ENCODE measurements around the gene MAN1A2.

The MAN1A2 gene

DNA sequence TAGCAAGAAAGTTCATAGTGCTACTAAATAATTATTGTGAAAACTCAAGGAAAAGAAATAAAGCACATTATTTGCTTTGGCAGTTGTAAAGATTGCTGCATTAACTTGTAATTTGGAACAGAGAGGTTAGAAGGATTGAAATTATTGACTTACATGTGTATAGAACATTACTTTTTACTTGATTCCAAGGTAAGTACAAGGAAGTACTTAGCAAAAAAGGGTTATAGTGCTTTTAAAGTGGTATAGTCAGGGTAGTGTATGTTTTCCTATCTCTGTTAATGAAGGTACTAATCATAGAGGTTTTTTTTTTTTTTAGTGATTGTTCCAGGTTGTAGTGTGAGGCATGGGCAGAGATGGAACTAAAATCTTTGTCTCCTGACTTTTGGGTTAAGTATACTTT lies 29.4 kb downstream of the MAN1A2 start:
- Histone ChIP-seq H3K9ac (ENCODE audit: low read depth, low read length) (no peak overlapping the region), H3K4me2 (ENCODE audit: insufficient read depth, low read length) (no peak overlapping the region), H2AFZ (ENCODE audit: low read depth, low read length) (no peak overlapping the region), H4K20me1 (ENCODE audit: insufficient read depth, low read length) (peaks cover 4% of the 10 kb centered on the region; the same call in 1 of the 2 replicates), H3K4me3 (ENCODE audit: low read depth in 1 of 2, low read length in 2 of 2) (no peak overlapping the region), H3K36me3 (ENCODE audit: insufficient read depth, low read length) (no peaks in the 10 kb centered on the region), H3K4me1 (ENCODE audit: insufficient read depth, low read length) (no peaks in the 10 kb centered on the region), H3K9me3 (ENCODE audit: insufficient read depth, low read length, severe bottlenecking) (no peaks in the 10 kb centered on the region), H3K27me3 (ENCODE audit: insufficient read depth, low read length, poor library complexity) (no peaks in the 10 kb centered on the region), H3K79me2 (ENCODE audit: insufficient read depth, low read length) (peaks cover 63% of the 10 kb centered on the region), H3K27ac (ENCODE audit: low read length) (no peak overlapping the region)
- DNase-seq = no peak
- no peak for ATAC-seq (ENCODE audit: insufficient read depth, low read depth)
- TF ChIP-seq, protein P1, sequence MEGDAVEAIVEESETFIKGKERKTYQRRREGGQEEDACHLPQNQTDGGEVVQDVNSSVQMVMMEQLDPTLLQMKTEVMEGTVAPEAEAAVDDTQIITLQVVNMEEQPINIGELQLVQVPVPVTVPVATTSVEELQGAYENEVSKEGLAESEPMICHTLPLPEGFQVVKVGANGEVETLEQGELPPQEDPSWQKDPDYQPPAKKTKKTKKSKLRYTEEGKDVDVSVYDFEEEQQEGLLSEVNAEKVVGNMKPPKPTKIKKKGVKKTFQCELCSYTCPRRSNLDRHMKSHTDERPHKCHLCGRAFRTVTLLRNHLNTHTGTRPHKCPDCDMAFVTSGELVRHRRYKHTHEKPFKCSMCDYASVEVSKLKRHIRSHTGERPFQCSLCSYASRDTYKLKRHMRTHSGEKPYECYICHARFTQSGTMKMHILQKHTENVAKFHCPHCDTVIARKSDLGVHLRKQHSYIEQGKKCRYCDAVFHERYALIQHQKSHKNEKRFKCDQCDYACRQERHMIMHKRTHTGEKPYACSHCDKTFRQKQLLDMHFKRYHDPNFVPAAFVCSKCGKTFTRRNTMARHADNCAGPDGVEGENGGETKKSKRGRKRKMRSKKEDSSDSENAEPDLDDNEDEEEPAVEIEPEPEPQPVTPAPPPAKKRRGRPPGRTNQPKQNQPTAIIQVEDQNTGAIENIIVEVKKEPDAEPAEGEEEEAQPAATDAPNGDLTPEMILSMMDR (IDR thresholded peaks at IDR 0.05; ENCODE audit: borderline replicate concordance, extremely low read depth, low read length, poor library complexity, severe bottlenecking) = no peak
- no peak for TF ChIP-seq EZH2 (IDR thresholded peaks at IDR 0.05; ENCODE audit: borderline replicate concordance, low read depth, low read length, severe bottlenecking)

DNA sequence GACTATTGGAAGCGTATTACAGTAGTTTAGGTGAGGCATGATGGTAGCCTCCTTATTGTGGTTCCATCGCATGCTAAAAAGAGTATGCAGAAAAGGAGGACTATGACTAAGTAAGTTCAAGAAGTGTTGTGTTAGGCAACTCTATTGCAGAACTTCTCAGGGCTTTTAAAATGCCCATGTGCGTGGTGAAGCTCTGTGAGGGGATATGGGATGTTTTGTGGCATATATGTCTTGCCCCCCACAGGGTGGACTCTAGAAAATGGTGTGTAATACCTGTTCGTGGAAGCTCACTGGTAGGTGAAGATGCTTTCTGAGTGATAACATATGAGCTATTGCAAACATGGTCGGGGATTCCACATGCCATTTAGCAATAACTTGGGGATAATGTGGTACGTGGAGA lies 31.7 kb downstream of the MAN1A2 start:
- Histone ChIP-seq H3K36me3 (ENCODE audit: insufficient read depth, low read length) (peaks cover 13% of the 10 kb centered on the region; the same call in 1 of the 2 replicates), H3K79me2 (ENCODE audit: insufficient read depth, low read length) (peaks cover 44% of the 10 kb centered on the region), H3K4me3 (ENCODE audit: low read depth in 1 of 2, low read length in 2 of 2) (no peak overlapping the region), H3K9ac (ENCODE audit: low read depth, low read length) (no peak overlapping the region), H2AFZ (ENCODE audit: low read depth, low read length) (no peak overlapping the region), H3K9me3 (ENCODE audit: insufficient read depth, low read length, severe bottlenecking) (peaks cover 9% of the 10 kb centered on the region), H3K27me3 (ENCODE audit: insufficient read depth, low read length, poor library complexity) (no peaks in the 10 kb centered on the region), H4K20me1 (ENCODE audit: insufficient read depth, low read length) (0 out of 2 replicates have a peak, but pooled peaks cover 4% of the 10 kb centered on the region), H3K4me2 (ENCODE audit: insufficient read depth, low read length) (no peak overlapping the region), H3K4me1 (ENCODE audit: insufficient read depth, low read length) (no peaks in the 10 kb centered on the region), H3K27ac (ENCODE audit: low read length) (no peak overlapping the region)
- TF ChIP-seq, protein P1 (IDR thresholded peaks at IDR 0.05; ENCODE audit: borderline replicate concordance, extremely low read depth, low read length, poor library complexity, severe bottlenecking) = no peak
- TF ChIP-seq EZH2 (IDR thresholded peaks at IDR 0.05; ENCODE audit: borderline replicate concordance, low read depth, low read length, severe bottlenecking) = no peak
- DNase-seq (no peak), ATAC-seq (ENCODE audit: insufficient read depth, low read depth) (no peak)

DNA sequence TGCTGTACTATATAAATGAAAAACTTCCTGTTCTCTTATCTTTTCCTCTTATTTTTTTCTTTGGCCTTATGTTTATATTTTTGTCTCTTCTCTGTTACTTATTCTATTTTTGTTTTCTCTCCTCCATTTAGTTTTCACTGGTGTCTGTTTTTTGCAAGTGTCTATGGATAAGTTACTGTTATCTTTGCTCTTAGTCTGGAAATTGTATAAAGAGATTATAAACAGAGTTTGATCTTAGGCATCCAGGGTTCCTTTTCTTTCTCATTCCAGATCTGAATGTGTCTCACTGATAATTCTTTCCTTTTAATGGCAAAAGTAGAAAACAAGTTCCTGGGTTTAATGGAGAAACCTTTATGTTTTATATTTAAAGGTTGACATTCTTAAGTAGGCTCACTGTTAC lies 34.5 kb downstream of the MAN1A2 start:
- peaks cover 26% of the 10 kb centered on the region for H3K79me2 ChIP-seq (ENCODE audit: insufficient read depth, low read length)
- peaks cover 9% of the 10 kb centered on the region for H3K9me3 ChIP-seq (ENCODE audit: insufficient read depth, low read length, severe bottlenecking)
- no peak for TF ChIP-seq EZH2 (IDR thresholded peaks at IDR 0.05; ENCODE audit: borderline replicate concordance, low read depth, low read length, severe bottlenecking)
- TF ChIP-seq, protein P1 (IDR thresholded peaks at IDR 0.05; ENCODE audit: borderline replicate concordance, extremely low read depth, low read length, poor library complexity, severe bottlenecking) = no peak

DNA sequence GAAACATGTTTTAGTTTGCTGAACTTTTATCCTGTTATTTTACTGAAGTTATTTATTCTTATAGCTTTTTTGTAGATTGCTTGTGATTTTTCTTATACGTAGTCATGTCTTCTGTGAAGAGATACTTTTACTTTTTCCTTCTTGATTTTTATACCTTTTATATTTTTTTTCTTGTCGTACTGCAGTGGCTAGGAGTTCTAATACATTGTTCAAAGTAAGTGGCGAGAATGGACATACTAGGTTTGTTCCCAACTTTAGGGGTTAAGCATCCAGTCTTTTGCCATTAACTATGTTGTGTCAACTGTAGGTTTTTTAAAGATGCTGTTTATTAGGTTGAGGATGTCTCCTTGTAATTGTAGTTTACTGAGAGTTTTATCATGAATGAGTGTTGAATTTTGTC lies 36.3 kb downstream of the MAN1A2 start:
- ATAC-seq (ENCODE audit: insufficient read depth, low read depth) (no peak), DNase-seq (no peak)
- no peak for TF ChIP-seq EZH2 (IDR thresholded peaks at IDR 0.05; ENCODE audit: borderline replicate concordance, low read depth, low read length, severe bottlenecking)
- TF ChIP-seq, protein P1 (IDR thresholded peaks at IDR 0.05; ENCODE audit: borderline replicate concordance, extremely low read depth, low read length, poor library complexity, severe bottlenecking) = no peak
- Histone ChIP-seq H2AFZ (ENCODE audit: low read depth, low read length) (no peak overlapping the region), H4K20me1 (ENCODE audit: insufficient read depth, low read length) (no peaks in the 10 kb centered on the region), H3K4me2 (ENCODE audit: insufficient read depth, low read length) (no peak overlapping the region), H3K27ac (ENCODE audit: low read length) (no peak overlapping the region), H3K9me3 (ENCODE audit: insufficient read depth, low read length, severe bottlenecking) (peaks cover 9% of the 10 kb centered on the region), H3K36me3 (ENCODE audit: insufficient read depth, low read length) (peaks cover 24% of the 10 kb centered on the region; the same call in 1 of the 2 replicates), H3K4me1 (ENCODE audit: insufficient read depth, low read length) (no peaks in the 10 kb centered on the region), H3K27me3 (ENCODE audit: insufficient read depth, low read length, poor library complexity) (no peaks in the 10 kb centered on the region), H3K79me2 (ENCODE audit: insufficient read depth, low read length) (peaks cover 14% of the 10 kb centered on the region; the same call in 1 of the 2 replicates), H3K9ac (ENCODE audit: low read depth, low read length) (no peak overlapping the region), H3K4me3 (ENCODE audit: low read depth in 1 of 2, low read length in 2 of 2) (no peak overlapping the region)

More for the DNA sequence above, 34.5 kb downstream of the MAN1A2 start:
- H2AFZ ChIP-seq (ENCODE audit: low read depth, low read length) = no peak overlapping the region
- H4K20me1 ChIP-seq (ENCODE audit: insufficient read depth, low read length) = no peaks in the 10 kb centered on the region
- no peaks in the 10 kb centered on the region for H3K27me3 ChIP-seq (ENCODE audit: insufficient read depth, low read length, poor library complexity)
- no peak for ATAC-seq (ENCODE audit: insufficient read depth, low read depth)
- peaks cover 20% of the 10 kb centered on the region; the same call in 1 of the 2 replicates for H3K36me3 ChIP-seq (ENCODE audit: insufficient read depth, low read length)
- no peak overlapping the region for H3K4me3 ChIP-seq (ENCODE audit: low read depth in 1 of 2, low read length in 2 of 2)
- no peak overlapping the region for H3K27ac ChIP-seq (ENCODE audit: low read length)
- H3K4me2 ChIP-seq (ENCODE audit: insufficient read depth, low read length) = no peak overlapping the region
- no peak overlapping the region for H3K9ac ChIP-seq (ENCODE audit: low read depth, low read length)
- no peaks in the 10 kb centered on the region for H3K4me1 ChIP-seq (ENCODE audit: insufficient read depth, low read length)
- DNase-seq = no peak

Measured in DND-41 (cell line).